HAP-1 (cell line): Measurements from ENCODE around the gene VIL1.
A peak's percentile ranks its signal among the peaks of the same experiment; 100 is the strongest.

Source experiments
- DNase-seq, 2 experiments: peaks; one replicate each; pipeline ENCODE4 v3.0.0-alpha.2; 2016 to 2020; ENCODE audit warnings: low spot score in 2 of 2
- H3K27me3 ChIP-seq: fragments of 250-450 bp; sonication (Bioruptor Pico); 2 replicates; pipeline ENCODE4 v1.5.1; 2020; ENCODE audit warnings: low read depth, mild to moderate bottlenecking, moderate library complexity
- H3K36me3 ChIP-seq: fragments of 250-450 bp; sonication (Bioruptor Pico); replicated peaks from 2 replicates; pipeline ENCODE4 v1.5.1; 2020; ENCODE audit warnings: mild to moderate bottlenecking
- H3K4me1 ChIP-seq: fragments of 250-450 bp; sonication (Bioruptor Pico); 2 replicates; pipeline ENCODE4 v1.5.1; 2020; ENCODE audit warnings: mild to moderate bottlenecking
- H3K4me3 ChIP-seq: fragments of 250-450 bp; sonication (Bioruptor Pico); 2 replicates; pipeline ENCODE4 v1.5.1; 2020; ENCODE audit warnings: mild to moderate bottlenecking, moderate library complexity
- H3K9me3 ChIP-seq: fragments of 250-450 bp; sonication (Bioruptor Pico); 2 replicates; pipeline ENCODE4 v1.5.1; 2020; ENCODE audit warnings: mild to moderate bottlenecking, moderate library complexity
- in situ Hi-C: fragments of 300-500 bp; cut with MboI; formaldehyde crosslinking; loops from 3 replicates; pipeline ENCODE4 v1.14.3; 2020; ENCODE audit warnings: low sequenced_read_pairs, inconsistent platforms, mixed read lengths

The VIL1 gene

DNA sequence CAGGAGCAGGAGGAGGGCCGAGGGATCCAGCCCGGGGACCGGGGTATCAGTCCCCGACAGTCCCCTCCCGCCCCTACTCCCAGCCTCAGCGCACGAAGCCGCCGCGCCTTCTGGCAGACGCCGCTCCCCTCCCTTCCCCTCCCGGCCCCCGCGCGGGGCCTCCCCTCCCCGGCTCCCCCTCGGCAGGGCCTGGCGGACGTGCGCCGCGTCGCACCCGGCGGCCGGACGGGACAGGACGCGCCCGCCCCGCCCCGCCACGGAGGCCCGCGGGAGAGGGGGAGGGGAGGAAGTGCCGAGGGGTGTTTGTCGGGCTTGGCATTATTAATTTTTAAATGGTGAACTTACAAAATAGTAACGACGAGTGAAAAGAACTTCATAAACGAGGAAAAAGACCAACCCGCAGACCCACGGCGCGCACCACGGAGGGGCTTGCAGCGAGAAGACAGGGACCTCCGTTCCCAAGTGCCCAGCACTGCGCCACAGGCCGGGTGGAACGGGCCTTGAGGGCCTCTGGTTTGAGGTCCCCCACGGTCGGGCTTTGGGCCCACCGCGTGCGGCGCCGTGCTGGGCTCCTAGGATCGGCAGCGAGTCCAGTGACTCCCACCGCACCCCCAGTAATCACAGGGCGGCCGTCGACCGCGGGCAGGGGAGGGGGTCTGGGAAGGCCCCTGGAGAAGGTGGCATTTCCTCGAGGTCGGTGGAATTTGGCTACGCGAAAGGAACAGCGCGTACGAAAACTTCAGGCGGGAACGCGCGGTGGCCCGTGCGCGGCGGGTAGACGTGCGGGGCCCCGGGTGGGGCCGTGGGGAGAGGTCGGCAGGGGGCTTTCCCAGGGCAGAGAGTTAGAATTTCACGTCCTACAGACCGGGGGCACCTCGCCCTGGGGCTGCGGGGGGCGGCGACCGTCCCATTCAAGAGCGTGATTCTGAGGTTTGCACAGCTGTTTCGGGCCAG, 20.2 kb upstream of the VIL1 start:
- Histone ChIP-seq H3K4me1 (peaks cover 27% of the 10 kb centered on the region), H3K9me3 (no peaks in the 10 kb centered on the region), H3K36me3 (peaks cover 26% of the 10 kb centered on the region), H3K27me3 (no peaks in the 10 kb centered on the region), H3K4me3 (peak overlapping the region; percentile 68)
- DNase-seq = peak; percentile 41 to 77
- in situ Hi-C loops = no loop called here

DNA sequence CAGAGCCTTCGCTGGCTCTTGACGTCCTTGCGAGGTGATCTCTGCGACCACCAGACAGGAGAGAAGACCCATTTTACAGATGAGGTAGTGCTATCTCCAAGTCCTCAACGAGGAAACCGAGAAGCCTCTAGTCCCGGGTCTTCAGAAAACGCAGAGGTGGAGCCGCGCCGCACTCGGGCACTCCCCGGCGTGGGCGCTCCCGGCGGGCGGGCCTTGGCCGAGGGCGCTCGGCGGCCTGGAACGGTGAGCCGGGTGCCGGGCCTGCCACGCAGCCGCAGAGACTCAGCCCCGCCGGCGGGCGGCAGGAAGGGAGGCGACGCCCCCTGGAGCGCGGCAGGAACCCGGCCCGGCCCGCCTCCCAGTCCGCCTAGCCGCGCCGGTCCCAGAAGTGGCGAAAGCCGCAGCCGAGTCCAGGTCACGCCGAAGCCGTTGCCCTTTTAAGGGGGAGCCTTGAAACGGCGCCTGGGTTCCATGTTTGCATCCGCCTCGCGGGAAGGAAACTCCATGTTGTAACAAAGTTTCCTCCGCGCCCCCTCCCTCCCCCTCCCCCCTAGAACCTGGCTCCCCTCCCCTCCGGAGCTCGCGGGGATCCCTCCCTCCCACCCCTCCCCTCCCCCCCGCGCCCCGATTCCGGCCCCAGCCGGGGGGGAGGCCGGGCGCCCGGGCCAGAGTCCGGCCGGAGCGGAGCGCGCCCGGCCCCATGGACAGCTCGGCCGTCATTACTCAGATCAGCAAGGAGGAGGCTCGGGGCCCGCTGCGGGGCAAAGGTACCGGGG, 19.3 kb upstream of the VIL1 start, which contains the start of gene CTDSP1:
CTDSP1 (plus strand) TSS at position 478 of the 776 bp plus-strand sequence; CDS start at position 701, 223 bp downstream.
- Histone ChIP-seq H3K4me3 (peak within 1 kb of the TSS; percentile 68), H3K27me3 (no peaks in the 10 kb centered on the region), H3K36me3 (peaks cover 34% of the 10 kb centered on the region), H3K9me3 (no peaks in the 10 kb centered on the region), H3K4me1 (peaks cover 27% of the 10 kb centered on the region)
- in situ Hi-C loops = loop anchor here (10.0 kb wide), 1 partner anchor 245 kb away; no protein-coding TSS in a partner anchor
- peak; percentile 90 to 96 for DNase-seq

GRCh38 chr2:218400167-218400929, 18.6 kb upstream of the VIL1 start:
- in situ Hi-C loops = loop anchor here (10.0 kb wide), 1 partner anchor 244 kb away; no protein-coding TSS in a partner anchor
- H3K4me3 ChIP-seq = peak overlapping the region; percentile 68
- peaks cover 27% of the 10 kb centered on the region for H3K4me1 ChIP-seq
- H3K36me3 ChIP-seq = peaks cover 38% of the 10 kb centered on the region
- DNase-seq = peak in 1 of 2 experiments; percentile 48
- H3K9me3 ChIP-seq = no peaks in the 10 kb centered on the region
- H3K27me3 ChIP-seq = no peaks in the 10 kb centered on the region

DNA sequence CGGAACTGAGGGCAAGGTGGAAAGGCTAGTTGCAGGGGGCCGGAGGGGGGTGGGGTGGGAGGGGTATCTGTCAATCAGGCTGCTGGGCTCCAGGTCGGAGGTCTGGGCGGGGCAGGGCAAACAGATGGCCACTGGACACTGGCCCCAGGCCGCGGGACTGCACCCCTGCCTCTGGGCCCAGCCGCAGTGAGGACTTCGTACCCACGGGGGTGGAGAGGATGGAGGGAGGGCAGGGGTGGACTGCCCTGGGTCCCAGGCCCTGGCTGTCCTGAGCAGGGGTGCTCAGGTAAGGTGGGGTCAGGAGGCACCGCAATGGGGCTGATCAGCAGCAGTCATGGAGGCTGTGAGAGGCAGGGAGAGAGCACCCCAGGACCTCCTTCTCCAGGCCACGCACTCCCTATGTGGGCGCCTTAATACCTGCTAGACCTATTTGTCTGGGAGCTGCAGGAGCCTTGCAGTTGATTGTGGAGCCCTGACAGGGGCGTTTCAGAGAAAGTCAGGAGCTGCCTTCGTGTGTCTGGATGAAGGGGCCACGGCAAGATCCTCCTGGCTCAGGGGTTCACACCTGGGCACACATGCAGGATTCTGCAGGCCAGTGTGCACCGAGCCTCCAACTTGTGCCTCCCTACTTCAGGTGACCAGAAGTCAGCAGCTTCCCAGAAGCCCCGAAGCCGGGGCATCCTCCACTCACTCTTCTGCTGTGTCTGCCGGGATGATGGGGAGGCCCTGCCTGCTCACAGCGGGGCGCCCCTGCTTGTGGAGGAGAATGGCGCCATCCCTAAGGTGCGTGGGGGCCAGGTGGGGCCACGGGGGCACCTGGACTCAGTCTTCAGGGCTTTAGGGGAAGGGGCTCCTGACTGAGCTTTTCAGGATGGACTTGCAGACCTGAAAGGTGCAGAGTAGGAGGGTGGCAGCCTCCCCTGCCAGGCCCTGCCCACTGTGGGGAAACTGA, 17.7 kb upstream of the VIL1 start:
- Histone ChIP-seq H3K36me3 (peaks cover 43% of the 10 kb centered on the region), H3K4me3 (peak overlapping the region; percentile 68), H3K9me3 (no peaks in the 10 kb centered on the region), H3K4me1 (peaks cover 30% of the 10 kb centered on the region), H3K27me3 (no peaks in the 10 kb centered on the region)
- in situ Hi-C loops = loop anchor here (10.0 kb wide), 1 partner anchor 244 kb away; no protein-coding TSS in a partner anchor
- DNase-seq = no peak

DNA sequence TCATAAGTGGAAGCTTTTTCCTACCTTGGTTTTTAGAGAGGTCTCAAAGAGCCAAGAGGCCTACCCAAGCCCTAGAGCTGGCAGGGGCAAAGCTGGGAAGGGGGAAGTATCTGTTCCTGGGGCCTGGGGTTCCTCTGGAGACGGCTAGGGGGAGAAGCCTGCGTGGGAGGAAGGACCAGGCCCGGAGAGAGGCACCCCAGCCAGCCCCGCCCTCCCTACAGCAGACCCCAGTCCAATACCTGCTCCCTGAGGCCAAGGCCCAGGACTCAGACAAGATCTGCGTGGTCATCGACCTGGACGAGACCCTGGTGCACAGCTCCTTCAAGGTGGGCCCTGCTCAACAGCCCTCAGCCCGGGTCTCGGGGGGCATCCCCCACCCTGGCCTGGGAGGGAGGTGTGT, 17.0 kb upstream of the VIL1 start:
- no peak for DNase-seq
- Histone ChIP-seq H3K36me3 (peaks cover 43% of the 10 kb centered on the region), H3K4me3 (peak overlapping the region; percentile 68; the same call in 1 of the 2 replicates), H3K9me3 (no peaks in the 10 kb centered on the region), H3K4me1 (peaks cover 29% of the 10 kb centered on the region), H3K27me3 (no peaks in the 10 kb centered on the region)
- in situ Hi-C loops = loop anchor here (10.0 kb wide), 1 partner anchor 243 kb away; no protein-coding TSS in a partner anchor

- in situ Hi-C loops = loop anchor here (10.0 kb wide), 1 partner anchor 242 kb away; no protein-coding TSS in a partner anchor
- no peaks in the 10 kb centered on the region for H3K27me3 ChIP-seq
- no peak overlapping the region for H3K4me3 ChIP-seq
- H3K9me3 ChIP-seq = no peaks in the 10 kb centered on the region
- no peak for DNase-seq
- H3K36me3 ChIP-seq = peaks cover 43% of the 10 kb centered on the region
- H3K4me1 ChIP-seq = peaks cover 28% of the 10 kb centered on the region
These were observed 16.4 kb upstream of the VIL1 start for GRCh38 chr2:218402491-218402901.

DNA sequence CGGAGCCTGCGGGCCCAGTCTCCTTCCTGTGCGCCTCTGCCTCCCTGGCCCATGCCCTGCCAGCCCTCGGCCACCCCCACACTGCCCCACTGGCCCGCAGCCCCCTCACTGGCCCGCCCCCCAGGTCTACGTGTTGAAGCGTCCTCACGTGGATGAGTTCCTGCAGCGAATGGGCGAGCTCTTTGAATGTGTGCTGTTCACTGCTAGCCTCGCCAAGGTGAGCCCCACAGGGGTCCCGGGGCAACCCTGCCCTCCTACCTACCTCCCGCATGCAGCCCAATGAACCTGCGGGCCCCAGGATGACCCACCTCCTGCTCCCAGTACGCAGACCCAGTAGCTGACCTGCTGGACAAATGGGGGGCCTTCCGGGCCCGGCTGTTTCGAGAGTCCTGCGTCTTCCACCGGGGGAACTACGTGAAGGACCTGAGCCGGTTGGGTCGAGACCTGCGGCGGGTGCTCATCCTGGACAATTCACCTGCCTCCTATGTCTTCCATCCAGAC, 16.0 kb upstream of the VIL1 start:
- DNase-seq = no peak
- H3K36me3 ChIP-seq = peaks cover 43% of the 10 kb centered on the region
- peaks cover 31% of the 10 kb centered on the region for H3K4me1 ChIP-seq
- no peaks in the 10 kb centered on the region for H3K27me3 ChIP-seq
- in situ Hi-C loops = loop anchor here (10.0 kb wide), 1 partner anchor 242 kb away; no protein-coding TSS in a partner anchor
- H3K9me3 ChIP-seq = no peaks in the 10 kb centered on the region
- H3K4me3 ChIP-seq = no peak overlapping the region

GRCh38 chr2:218403810-218404209, 15.1 kb upstream of the VIL1 start:
- DNase-seq = no peak
- Histone ChIP-seq H3K9me3 (no peaks in the 10 kb centered on the region), H3K4me1 (peaks cover 26% of the 10 kb centered on the region), H3K27me3 (no peaks in the 10 kb centered on the region), H3K4me3 (no peak overlapping the region), H3K36me3 (peaks cover 43% of the 10 kb centered on the region)
- in situ Hi-C loops = loop anchor here (10.0 kb wide), 1 partner anchor 241 kb away; no protein-coding TSS in a partner anchor

DNA sequence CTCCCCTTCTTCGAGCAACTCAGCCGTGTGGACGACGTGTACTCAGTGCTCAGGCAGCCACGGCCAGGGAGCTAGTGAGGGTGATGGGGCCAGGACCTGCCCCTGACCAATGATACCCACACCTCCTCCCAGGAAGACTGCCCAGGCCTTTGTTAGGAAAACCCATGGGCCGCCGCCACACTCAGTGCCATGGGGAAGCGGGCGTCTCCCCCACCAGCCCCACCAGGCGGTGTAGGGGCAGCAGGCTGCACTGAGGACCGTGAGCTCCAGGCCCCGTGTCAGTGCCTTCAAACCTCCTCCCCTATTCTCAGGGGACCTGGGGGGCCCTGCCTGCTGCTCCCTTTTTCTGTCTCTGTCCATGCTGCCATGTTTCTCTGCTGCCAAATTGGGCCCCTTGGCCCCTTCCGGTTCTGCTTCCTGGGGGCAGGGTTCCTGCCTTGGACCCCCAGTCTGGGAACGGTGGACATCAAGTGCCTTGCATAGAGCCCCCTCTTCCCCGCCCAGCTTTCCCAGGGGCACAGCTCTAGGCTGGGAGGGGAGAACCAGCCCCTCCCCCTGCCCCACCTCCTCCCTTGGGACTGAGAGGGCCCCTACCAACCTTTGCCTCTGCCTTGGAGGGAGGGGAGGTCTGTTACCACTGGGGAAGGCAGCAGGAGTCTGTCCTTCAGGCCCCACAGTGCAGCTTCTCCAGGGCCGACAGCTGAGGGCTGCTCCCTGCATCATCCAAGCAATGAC, 14.4 kb upstream of the VIL1 start:
- no peak overlapping the region for H3K4me3 ChIP-seq
- in situ Hi-C loops = loop anchor here (10.0 kb wide), 1 partner anchor 240 kb away; no protein-coding TSS in a partner anchor
- H3K4me1 ChIP-seq = peaks cover 21% of the 10 kb centered on the region
- DNase-seq = no peak
- no peaks in the 10 kb centered on the region for H3K9me3 ChIP-seq
- no peaks in the 10 kb centered on the region for H3K27me3 ChIP-seq
- H3K36me3 ChIP-seq = peaks cover 43% of the 10 kb centered on the region

DNA sequence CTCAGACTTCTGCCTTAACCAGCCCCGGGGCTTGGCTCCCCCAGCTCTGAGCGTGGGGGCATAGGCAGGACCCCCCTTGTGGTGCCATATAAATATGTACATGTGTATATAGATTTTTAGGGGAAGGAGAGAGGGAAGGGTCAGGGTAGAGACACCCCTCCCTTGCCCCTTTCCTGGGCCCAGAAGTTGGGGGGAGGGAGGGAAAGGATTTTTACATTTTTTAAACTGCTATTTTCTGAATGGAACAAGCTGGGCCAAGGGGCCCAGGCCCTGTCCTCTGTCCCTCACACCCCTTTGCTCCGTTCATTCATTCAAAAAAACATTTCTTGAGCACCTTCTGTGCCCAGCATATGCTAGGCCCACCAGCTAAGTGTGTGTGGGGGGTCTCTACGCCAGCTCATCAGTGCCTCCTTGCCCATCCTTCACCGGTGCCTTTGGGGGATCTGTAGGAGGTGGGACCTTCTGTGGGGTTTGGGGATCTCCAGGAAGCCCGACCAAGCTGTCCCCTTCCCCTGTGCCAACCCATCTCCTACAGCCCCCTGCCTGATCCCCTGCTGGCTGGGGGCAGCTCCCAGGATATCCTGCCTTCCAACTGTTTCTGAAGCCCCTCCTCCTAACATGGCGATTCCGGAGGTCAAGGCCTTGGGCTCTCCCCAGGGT, 13.7 kb upstream of the VIL1 start:
- Histone ChIP-seq H3K4me3 (no peak overlapping the region), H3K9me3 (no peaks in the 10 kb centered on the region), H3K36me3 (peaks cover 43% of the 10 kb centered on the region), H3K4me1 (peaks cover 21% of the 10 kb centered on the region), H3K27me3 (no peaks in the 10 kb centered on the region)
- no peak for DNase-seq
- in situ Hi-C loops = loop anchor here (10.0 kb wide), 1 partner anchor 240 kb away; no protein-coding TSS in a partner anchor

DNA sequence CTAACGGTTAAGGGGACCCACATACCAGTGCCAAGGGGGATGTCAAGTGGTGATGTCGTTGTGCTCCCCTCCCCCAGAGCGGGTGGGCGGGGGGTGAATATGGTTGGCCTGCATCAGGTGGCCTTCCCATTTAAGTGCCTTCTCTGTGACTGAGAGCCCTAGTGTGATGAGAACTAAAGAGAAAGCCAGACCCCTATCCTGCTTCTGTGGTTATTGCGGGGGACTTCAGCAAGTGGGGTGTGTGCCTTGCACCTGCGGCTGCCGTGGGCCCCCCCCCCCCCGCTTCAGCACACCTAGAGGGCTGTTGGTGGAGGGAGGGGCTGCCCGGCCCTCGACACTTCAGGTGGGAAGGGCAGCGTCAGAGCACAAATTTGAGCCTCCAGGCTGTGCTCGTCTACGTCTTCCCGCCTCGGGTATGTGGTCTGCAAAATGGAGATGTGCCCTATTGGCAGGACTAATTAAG, 13.1 kb upstream of the VIL1 start:
- in situ Hi-C loops = loop anchor here (10.0 kb wide), 1 partner anchor 239 kb away; no protein-coding TSS in a partner anchor

More for the DNA sequence above, 13.1 kb upstream of the VIL1 start:
- peaks cover 21% of the 10 kb centered on the region for H3K4me1 ChIP-seq
- no peaks in the 10 kb centered on the region for H3K27me3 ChIP-seq
- no peak for DNase-seq
- H3K9me3 ChIP-seq = no peaks in the 10 kb centered on the region
- H3K4me3 ChIP-seq = peak overlapping the region; percentile 21
- H3K36me3 ChIP-seq = peaks cover 43% of the 10 kb centered on the region
